Natural killer cell (primary cell): ENCODE results near the gene NEAT1. TPM values are rescaled to one million over a fixed set of nuclear protein-coding genes. Genes with fewer than 3 reads are reported as not detected.
"Not testable (repeated sequence)": the region's sequence is repeated elsewhere in the genome, so short reads cannot be mapped to it uniquely, and the experiment has no call there.

ENCODE experiments used
- ATAC-seq, 3 donors: fragments of 150-1000 bp in 2 of 3; fragments of 200-7000 bp in 1 of 3; cut with Tn5 transposase; 1 replicate in 1 of 3; 2 replicates in 2 of 3; pipeline ENCODE4 v1.10.0; 2021; ENCODE audit warnings: mild to moderate bottlenecking in 2 of 3, moderate library complexity in 2 of 3
- DNase-seq, 2 donors: peaks; one replicate each; pipeline versions ENCODE4 v3.0.0 to v3.0.0-alpha.2; 2013 to 2021; ENCODE audit warnings: mixed read lengths in 1 of 2
- H3K27ac ChIP-seq: one replicate; pipeline ENCODE4 v1.5.1; 2013; ENCODE audit warnings: mild to moderate bottlenecking, low read length
- H3K27me3 ChIP-seq: one replicate; pipeline ENCODE4 v1.6.1; 2013; ENCODE audit warnings: low read length; ENCODE audit not compliant: control insufficient read depth, insufficient read depth
- H3K36me3 ChIP-seq: one replicate; pipeline ENCODE4 v1.6.1; 2013; ENCODE audit warnings: low read length; ENCODE audit not compliant: control insufficient read depth, insufficient read depth
- H3K4me1 ChIP-seq: one replicate; pipeline ENCODE4 v1.6.1; 2013; ENCODE audit warnings: low read length; ENCODE audit not compliant: control insufficient read depth, insufficient read depth
- H3K4me3 ChIP-seq: one replicate; pipeline ENCODE4 v1.5.1; 2013; ENCODE audit warnings: low read length
- H3K9me3 ChIP-seq: one replicate; pipeline ENCODE4 v1.6.1; 2013; ENCODE audit warnings: low read length; ENCODE audit not compliant: control insufficient read depth, insufficient read depth
- H3K27ac Mint-ChIP-seq, 2 donors: one replicate each; pipeline ENCODE4 v1.8.0; 2022; ENCODE audit warnings: mild to moderate bottlenecking in 2 of 2, mixed read lengths in 2 of 2, moderate library complexity in 1 of 2
- H3K27me3 Mint-ChIP-seq, 2 donors: one replicate each; pipeline ENCODE4 v1.8.0; 2022; ENCODE audit warnings: low read depth in 2 of 2, mixed read lengths in 2 of 2
- H3K36me3 Mint-ChIP-seq: one replicate; pipeline ENCODE4 v1.8.0; 2022; ENCODE audit warnings: mixed read lengths
- H3K4me1 Mint-ChIP-seq, 2 donors: one replicate each; pipeline ENCODE4 v1.8.0; 2022; ENCODE audit warnings: mixed read lengths in 2 of 2
- H3K4me3 Mint-ChIP-seq: one replicate; pipeline ENCODE4 v1.8.0; 2022; ENCODE audit warnings: mild to moderate bottlenecking, moderate library complexity, mixed read lengths
- H3K9me3 Mint-ChIP-seq, 2 donors: one replicate each; pipeline ENCODE4 v1.8.0; 2022; ENCODE audit warnings: mixed read lengths in 2 of 2
- WGBS: methylation state at CpG from one replicate; pipeline ENCODE4 v1.1.7; 2013; ENCODE audit warnings: missing lambda C conversion rate; ENCODE audit not compliant: insufficient coverage; 5-methylcytosine and 5-hydroxymethylcytosine counted together
- intact Hi-C: fragments of 100-400 bp; cut with micrococcal nuclease; formaldehyde crosslinking; loops from one replicate; pipeline ENCODE4 v1.14.2; 2022
- total RNA-seq, 4 donors: library from RNA; stranded (reverse); fragments of 120-200 nt in 1 of 4; gene quantifications; one replicate each; pipeline versions ENCODE4 v1.2.3 to v1.2.4, GENCODE V29; 2013 to 2022
- TF ChIP-seq, protein P1 (sequence below): fragments of 200-600 bp; IDR thresholded peaks from one replicate; pipeline ENCODE4 v1.8.0; 2022; ENCODE audit warnings: antibody characterized with exemption

The NEAT1 gene
- total RNA-seq, 3 donors from 2014 or later (not counting 1 experiment from before 2014, with no cell fraction given), result 1,031 to 1,768 (median 1,493) TPM

DNA sequence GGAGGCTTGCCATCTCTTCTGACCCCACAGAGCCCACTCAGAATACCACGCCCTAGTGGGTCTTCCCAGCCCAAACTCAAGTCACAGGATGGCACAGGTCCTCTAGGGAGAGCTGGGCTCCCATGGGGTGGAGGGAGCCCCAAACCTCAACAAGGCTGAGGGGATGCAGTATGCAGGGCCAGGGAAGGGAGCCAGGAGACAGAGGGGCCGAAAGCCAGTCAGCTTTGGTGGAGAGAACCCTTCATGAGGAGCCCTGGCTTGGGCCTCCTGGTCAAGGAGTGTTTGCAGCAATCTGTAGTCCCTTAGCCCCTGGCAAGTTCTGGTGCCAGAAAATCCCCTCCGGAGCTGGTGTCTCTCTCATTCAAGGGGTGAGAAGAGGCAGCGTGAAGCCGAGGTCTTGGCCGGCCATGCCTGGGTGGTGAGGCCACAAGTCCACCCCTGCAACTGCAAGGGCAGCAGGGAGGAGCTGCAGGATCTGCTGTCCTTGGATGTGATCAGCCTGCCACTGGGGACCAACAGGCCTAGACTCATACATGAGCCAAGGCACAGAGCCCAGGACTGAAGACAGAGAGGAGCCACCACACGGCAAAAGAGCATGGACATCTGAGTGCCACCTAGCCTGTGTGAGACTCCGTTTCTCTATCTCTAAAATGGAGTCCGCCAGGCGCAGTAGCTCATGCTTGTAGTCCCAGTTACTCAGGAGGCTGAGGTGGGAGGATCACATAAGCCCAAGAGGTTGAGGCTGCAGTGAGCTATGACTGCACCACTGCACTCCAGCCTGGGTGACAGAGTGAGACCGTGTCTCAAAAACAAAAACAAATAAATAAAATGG, 24.1 kb downstream of the NEAT1 start:
- Histone ChIP-seq H3K4me1 (peaks cover 30% of the 10 kb centered on the region), H3K4me3 (no peak overlapping the region), H3K27ac (no peak overlapping the region), H3K27me3 (no peaks in the 10 kb centered on the region), H3K9me3 (no peaks in the 10 kb centered on the region), H3K36me3 (peaks cover 25% of the 10 kb centered on the region)
- no peaks in the 10 kb centered on the region for H3K36me3 Mint-ChIP-seq
- ATAC-seq (no peak), DNase-seq (peak in 1 of 2 donors; percentile 8)
- H3K4me3 Mint-ChIP-seq, result no peak overlapping the region
- peaks cover 28 to 46% of the 10 kb centered on the region in 2 donors for H3K4me1 Mint-ChIP-seq
- H3K27ac Mint-ChIP-seq, result peak overlapping the region; percentile 61 to 76
- no peaks in the 10 kb centered on the region for H3K27me3 Mint-ChIP-seq
- TF ChIP-seq, protein P1, sequence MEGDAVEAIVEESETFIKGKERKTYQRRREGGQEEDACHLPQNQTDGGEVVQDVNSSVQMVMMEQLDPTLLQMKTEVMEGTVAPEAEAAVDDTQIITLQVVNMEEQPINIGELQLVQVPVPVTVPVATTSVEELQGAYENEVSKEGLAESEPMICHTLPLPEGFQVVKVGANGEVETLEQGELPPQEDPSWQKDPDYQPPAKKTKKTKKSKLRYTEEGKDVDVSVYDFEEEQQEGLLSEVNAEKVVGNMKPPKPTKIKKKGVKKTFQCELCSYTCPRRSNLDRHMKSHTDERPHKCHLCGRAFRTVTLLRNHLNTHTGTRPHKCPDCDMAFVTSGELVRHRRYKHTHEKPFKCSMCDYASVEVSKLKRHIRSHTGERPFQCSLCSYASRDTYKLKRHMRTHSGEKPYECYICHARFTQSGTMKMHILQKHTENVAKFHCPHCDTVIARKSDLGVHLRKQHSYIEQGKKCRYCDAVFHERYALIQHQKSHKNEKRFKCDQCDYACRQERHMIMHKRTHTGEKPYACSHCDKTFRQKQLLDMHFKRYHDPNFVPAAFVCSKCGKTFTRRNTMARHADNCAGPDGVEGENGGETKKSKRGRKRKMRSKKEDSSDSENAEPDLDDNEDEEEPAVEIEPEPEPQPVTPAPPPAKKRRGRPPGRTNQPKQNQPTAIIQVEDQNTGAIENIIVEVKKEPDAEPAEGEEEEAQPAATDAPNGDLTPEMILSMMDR, result no peak
- intact Hi-C loops, result no loop called here
- H3K9me3 Mint-ChIP-seq, result no peaks in the 10 kb centered on the region
- 93% methylated on average over 11 of the region's 11 CpGs for WGBS

- H3K4me3 ChIP-seq, result no peak overlapping the region
- H3K36me3 ChIP-seq, result peaks cover 22% of the 10 kb centered on the region
- intact Hi-C loops, result no loop called here
- H3K9me3 ChIP-seq, result no peaks in the 10 kb centered on the region
- Mint-ChIP-seq H3K9me3 (no peaks in the 10 kb centered on the region), H3K27ac (peak overlapping the region in 1 of 2 donors; percentile 68), H3K4me1 (peaks cover 16 to 32% of the 10 kb centered on the region in 2 donors), H3K36me3 (no peaks in the 10 kb centered on the region), H3K4me3 (no peak overlapping the region), H3K27me3 (no peaks in the 10 kb centered on the region)
- 96% methylated on average over 2 of the region's 2 CpGs for WGBS
- TF ChIP-seq, protein P1, result no peak
- no peak for ATAC-seq
- H3K27me3 ChIP-seq, result no peaks in the 10 kb centered on the region
- H3K4me1 ChIP-seq, result peaks cover 20% of the 10 kb centered on the region
- no peak overlapping the region for H3K27ac ChIP-seq
- no peak for DNase-seq
These were observed 25.4 kb downstream of the NEAT1 start for GRCh38 chr11:65448074-65448417.

GRCh38 chr11:65448418-65449105, 26.0 kb downstream of the NEAT1 start:
- H3K27me3 Mint-ChIP-seq, result no peaks in the 10 kb centered on the region
- Histone ChIP-seq H3K4me1 (peaks cover 15% of the 10 kb centered on the region), H3K9me3 (no peaks in the 10 kb centered on the region), H3K4me3 (no peak overlapping the region), H3K27ac (no peak overlapping the region), H3K36me3 (peaks cover 21% of the 10 kb centered on the region), H3K27me3 (no peaks in the 10 kb centered on the region)
- H3K36me3 Mint-ChIP-seq, result no peaks in the 10 kb centered on the region
- TF ChIP-seq, protein P1, result no peak
- 83% methylated on average over 2 of the region's 3 CpGs for WGBS
- no peaks in the 10 kb centered on the region for H3K9me3 Mint-ChIP-seq
- no peak overlapping the region for H3K4me3 Mint-ChIP-seq
- peak in 2 of 3 donors; percentile 11 to 19 for ATAC-seq
- DNase-seq, result peak in 1 of 2 donors; percentile 7
- H3K27ac Mint-ChIP-seq, result peak overlapping the region in 1 of 2 donors; percentile 68
- intact Hi-C loops, result no loop called here
- H3K4me1 Mint-ChIP-seq, result peaks cover 11 to 27% of the 10 kb centered on the region in 2 donors

DNA sequence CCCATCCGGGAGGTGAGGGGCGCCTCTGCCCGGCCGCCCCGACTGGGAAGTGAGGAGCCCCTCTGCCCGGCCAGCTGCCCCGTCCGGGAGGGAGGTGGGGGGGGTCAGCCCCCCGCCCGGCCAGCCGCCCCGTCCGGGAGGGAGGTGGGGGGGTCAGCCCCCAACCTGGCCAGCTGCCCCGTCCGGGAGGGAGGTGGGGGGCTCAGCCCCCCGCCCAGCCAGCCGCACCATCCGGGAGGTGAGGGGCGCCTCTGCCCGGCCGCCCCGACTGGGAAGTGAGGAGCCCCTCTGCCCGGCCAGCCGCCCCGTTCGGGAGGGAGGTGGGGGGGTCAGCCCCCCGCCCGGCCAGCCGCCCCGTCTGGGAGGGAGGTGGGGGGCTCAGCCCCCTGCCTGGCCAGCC, 28.7 kb downstream of the NEAT1 start:
- H3K36me3 ChIP-seq, H3K4me3 Mint-ChIP-seq, H3K9me3 Mint-ChIP-seq, DNase-seq, H3K27me3 Mint-ChIP-seq, H3K27ac ChIP-seq, H3K9me3 ChIP-seq, H3K4me3 ChIP-seq, H3K36me3 Mint-ChIP-seq, H3K27me3 ChIP-seq, ATAC-seq, intact Hi-C loops, H3K27ac Mint-ChIP-seq: not testable (repeated sequence)
- WGBS, result 100% methylated on average over 4 of the region's 30 CpGs
- peaks cover 12 to 24% of the 10 kb centered on the region in 2 donors for H3K4me1 Mint-ChIP-seq
- H3K4me1 ChIP-seq, result peaks cover 18% of the 10 kb centered on the region

DNA sequence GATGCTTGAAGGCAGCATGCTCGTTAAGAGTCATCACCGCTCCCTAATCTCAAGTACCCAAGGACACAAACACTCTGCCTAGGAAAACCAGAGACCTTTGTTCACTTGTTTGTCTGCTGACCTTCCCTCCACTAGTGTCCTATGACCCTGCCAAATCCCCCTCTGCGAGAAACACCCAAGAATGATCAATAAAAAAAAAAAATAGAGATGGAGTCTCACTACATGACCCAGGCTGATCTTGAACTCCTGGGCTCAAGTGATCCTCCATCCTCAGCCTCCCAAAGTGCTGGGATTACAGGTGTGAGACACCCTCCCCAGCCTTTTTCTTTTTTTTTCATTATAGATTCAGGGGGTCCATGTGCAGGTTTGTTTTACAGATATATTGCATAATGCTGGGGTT, 29.7 kb downstream of the NEAT1 start:
- H3K4me3 Mint-ChIP-seq, intact Hi-C loops, DNase-seq, H3K36me3 ChIP-seq, H3K9me3 ChIP-seq, H3K4me3 ChIP-seq, H3K27ac Mint-ChIP-seq, H3K27me3 ChIP-seq, H3K27ac ChIP-seq, ATAC-seq, H3K9me3 Mint-ChIP-seq, H3K36me3 Mint-ChIP-seq, H3K27me3 Mint-ChIP-seq: not testable (repeated sequence)
- peaks cover 11 to 21% of the 10 kb centered on the region in 2 donors for H3K4me1 Mint-ChIP-seq
- 100% methylated on average over 1 of the region's 3 CpGs for WGBS
- H3K4me1 ChIP-seq, result peaks cover 18% of the 10 kb centered on the region
